ENCODE data around the gene AXIN2.

Gene AXIN2

DNA sequence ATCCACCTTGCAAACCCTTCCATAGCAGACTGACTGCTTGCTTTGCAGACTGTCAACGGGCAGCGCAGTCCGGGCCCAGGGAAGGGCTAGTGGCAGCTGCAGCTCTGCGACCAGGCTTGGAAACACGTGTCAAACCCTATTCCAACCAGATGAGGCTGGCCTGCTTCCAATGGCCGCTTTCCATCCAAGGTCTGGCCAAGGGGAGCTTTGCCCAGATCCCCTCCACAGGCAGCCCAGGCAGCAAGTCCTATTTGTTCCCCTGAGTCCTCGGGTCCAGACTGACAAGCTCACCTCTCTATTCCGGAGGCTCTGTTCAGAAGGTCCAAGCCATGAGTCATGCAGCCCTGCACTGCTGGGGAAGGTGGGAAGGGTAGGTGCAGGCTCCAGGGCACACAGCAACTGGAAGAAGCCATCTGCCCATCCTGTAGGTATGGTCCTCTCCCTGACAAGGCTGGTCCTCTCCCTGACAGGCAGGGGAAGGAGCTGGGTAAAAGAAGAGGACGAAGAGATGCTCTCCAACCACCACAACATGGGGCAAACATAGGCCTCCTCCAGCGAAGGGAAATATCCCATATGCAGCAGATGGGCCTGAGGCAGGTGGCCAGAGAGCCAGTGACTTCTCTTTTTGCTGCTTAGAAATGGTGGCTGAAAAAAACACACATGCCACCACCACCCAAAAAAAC is 22.6 kb upstream of the AXIN2 start:
- no peak for DNase-seq

DNA sequence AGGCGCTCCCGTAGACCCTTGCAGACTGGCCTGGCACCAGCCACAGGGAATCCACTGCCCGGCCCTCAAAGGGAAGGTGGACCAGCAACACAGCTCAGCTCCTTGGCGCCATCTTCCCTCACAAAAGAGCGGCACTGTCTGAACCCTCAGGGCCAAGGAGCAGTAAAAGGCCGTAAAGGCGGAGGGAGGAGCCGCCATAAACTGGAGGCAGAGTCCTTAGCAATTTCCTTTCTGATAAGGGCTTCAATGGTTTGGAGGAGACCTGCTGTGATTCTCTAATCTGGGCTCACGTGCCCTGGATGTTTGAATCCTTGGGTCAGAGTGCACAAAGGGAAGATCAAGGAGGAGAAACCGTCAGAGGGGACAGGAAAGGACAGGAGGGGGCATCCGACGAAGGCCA is 15.5 kb upstream of the AXIN2 start:
- no peak for DNase-seq

DNA sequence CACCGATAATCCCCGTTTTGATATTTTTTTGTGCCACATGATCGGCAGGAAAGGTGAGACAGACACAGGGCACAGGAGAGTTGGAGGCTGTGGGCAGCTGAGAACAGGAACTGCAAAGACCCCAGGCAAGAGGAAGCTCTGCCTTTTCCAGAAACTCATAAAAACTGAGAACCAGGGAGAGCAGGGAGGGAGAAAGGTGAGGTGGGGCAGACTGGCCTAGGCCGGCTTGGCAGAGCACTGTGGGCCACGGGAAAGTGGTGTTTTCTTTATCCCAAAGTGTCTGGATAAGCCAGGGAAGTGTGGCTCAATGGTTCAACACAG is 11.8 kb upstream of the AXIN2 start:
- DNase-seq = no peak

DNA sequence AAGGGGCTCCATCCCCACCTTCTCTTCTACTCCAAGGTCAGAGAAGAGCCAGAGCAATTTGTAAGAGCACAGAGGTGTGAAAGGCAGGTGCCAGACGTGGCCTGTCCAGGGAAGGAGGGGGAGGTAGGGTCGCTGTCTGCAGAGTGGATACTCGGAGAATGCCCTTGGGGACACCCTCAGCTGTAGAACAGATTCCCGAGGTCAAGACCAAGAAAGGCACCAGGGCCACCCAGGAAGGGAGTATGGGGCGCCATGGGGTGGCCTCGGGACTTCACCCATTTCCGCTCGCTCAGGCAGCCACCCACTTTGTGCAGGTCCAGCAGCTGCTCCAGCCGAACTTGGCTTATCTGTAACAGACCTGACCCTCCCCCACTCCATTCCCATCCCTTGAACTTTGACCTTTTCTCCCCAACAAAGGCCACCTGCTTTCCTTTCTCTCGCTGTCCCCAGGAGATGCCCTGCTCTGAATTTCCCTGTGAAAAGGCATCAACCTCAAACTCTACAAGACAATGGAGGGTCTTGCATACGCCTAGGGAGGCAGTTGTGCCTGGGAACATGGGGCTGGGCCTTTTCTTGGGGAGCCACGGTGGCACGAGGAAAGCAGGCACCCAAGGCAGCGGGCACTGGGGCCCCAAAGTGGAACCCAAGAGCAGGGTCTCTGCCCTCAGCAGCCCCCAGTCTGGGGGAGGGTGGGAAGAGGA is 11.3 kb upstream of the AXIN2 start:
- DNase-seq = no peak

DNA sequence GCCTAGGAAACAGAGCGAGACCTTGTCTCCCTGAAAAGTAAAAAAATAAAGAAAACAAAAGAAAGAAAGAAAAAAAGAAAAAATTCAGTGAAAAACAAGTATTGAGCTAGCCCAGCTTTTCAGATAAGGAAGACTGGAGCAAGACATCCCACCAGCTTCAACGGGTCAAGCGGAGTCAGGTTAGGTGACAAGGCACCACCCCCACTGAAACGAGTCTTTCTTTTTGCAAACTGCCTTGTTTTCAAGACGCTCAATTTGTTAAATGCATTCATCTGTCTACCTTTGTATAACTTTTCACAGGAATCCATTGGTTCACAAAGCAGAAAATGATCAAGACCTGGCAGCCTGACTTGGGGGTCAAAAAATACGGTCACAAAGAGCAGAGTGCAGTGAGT is 10.7 kb upstream of the AXIN2 start:
- no peak for DNase-seq

DNA sequence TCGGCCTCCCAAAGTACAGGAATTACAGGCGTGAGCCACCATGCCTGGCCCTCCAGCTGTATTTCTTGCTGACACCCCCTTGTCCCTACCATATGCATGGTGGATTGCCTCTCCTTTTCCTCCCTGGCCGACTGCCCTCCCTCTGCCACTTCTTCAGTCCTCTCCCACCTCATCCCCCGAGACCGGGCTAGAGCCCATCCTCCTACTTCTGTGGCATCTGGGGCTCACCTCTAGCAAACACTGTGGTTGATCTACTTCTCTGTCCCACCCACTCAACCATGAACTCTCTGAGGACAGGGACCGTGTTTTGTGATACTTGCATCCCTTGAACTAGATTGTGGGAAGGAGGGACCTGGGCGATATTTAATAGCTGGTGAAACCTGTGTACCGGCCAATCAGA is 7.5 kb upstream of the AXIN2 start:
- no peak for DNase-seq

DNA sequence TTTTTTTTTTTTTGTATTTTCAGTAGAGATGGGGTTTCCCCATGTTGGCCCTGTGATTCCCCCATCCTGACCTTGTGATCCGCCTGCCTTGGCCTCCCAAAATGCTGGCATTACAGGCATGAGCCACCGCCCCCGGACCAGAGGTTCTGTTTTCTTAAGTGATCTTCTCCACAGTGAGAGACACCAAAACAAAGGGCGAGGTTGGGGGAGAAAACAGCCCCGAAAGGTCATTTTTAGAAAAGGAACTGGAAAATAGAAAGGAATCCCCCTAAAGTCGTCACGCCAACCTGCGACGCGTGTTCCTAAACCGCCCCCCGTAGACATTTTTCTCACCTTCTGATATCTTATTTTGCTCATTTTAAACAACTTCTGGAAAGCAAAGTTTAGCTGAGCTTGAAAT is 6.1 kb upstream of the AXIN2 start:
- DNase-seq = no peak

DNA sequence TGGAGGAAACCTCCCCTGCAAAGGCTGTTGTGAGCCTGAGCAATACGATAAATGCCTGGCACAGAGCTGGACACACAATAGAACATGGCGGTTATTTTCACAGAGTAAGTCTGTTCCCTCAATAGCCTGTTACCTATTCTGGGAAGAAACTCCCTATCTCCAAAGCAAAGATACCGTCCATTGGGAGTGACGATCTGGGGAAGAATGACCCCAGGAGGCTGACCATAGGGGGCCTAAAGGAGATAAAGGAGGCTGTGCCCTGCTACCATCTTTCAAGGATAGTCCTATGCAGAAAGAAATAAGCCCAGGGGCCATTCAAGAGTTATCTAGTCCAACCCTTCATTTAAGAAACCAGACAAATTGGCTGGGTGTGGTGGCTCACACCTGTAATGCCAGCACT is 4.1 kb upstream of the AXIN2 start:
- DNase-seq = no peak

DNA sequence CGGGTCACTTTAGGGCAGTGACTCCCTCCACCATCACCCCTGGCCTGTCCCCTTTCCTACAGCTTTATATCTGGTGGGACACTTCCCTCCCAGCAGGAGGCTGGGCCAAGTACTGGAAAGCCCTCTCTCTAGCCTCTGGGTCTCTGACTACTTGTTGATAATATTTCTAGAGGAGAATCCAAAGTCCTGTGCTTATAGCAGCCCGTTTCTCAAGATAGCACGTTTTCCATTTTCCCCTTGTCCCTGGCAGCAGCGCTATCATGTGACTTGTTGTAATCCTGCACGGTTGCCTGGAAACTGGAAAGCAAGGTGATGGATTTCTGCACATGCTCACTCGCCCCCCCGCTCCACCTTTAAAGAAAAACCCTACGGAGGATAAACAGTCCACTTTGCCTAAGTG is 3.3 kb upstream of the AXIN2 start:
- DNase-seq = no peak

DNA sequence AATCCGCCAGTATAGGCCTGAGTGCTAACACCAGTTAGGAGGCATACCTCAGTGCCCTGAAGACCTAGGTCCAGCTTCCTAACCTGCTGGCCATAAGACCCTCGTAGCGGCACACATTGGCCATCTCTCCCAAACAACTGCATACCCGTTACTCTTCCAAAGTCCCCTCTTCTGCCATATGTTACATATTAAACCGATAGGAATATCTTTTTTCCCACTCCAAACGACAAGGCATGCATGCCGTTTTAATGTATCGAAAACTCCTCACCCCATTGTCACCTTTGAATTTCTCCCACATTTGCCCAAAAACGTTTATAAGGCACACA is 721 bp upstream of the AXIN2 start:
- DNase-seq = no peak

DNA sequence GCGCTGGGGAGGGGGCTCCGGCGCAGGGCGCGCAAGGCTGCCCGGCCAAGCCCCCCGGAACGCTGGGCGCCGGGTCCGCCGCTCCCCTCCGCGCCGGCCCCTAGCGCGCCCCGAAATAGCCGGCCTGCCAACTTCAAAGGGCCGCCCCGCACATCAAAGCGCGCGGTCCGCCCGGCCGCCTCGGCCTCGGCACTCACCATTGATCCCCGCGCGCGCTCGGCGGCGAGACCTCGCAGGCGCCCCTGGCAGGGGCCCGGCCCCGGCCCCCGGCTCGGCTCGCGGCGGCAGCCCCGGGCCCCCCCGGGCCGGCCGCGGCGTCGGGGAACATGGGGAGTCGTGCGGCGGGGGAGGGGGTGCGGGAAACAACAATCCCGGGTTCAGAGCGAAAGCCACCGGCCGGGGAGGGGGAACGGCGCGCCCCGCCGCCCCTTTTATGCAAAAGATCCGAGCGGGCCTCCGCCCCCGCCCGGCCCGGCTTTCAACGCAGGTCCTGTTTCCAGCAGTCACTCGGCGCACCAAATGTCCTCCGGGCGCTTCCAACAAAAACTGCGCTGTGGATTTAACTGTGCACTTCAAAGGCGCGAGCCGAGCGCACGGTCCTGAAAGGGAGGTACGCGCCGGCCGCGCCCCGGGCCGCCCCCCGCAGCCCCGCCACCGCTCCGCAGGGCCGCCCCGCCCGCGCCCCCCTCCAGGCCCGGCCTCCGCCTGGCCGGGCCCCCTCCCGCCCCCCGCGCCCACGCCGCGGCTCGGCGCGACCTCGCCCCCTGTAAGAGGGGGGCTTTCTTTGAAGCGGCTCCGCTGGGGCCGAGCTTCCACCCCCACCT is 608 bp downstream of the AXIN2 start:
- peak; percentile 90 for DNase-seq

DNA sequence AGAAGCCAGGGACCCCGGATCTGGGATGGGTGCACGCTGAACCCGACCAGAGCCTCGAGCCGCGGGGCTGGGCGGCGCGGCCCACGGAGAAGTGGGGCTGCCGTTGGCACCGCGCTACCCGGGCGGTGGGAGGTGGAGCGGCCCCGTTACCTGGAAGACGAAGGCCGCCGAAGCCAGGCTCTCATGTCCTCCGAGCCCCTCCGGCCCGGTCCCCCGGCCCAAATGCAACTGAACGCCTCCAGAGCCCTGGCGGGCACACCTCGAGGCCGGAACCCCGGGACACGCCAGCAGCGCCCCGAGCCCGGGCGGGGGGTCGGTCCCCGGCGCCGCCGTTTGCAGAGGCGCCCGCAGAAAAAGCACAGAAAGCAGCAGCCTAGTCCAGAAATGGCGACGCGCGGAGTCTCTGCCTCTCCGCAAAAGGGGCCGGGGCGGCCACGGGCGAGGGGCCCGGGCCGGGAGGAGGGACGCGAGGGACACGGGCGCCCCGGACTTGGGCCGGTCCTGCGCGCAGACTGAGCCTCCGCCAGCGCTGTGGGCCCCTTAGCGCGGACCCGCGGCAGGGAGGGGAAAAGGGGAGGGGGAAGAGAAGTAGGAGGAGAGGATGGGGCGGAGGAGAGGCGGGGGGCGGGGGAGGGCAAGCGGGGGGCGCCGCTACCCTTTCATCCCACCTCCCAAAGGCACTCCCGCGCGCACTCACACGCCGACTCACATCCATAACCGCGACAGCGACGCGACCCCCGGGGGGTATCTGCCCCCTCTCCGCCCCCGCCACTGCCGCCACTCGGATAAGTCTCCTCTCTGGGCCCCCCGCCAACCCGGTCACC is 1.4 kb downstream of the AXIN2 start:
- no peak for DNase-seq

DNA sequence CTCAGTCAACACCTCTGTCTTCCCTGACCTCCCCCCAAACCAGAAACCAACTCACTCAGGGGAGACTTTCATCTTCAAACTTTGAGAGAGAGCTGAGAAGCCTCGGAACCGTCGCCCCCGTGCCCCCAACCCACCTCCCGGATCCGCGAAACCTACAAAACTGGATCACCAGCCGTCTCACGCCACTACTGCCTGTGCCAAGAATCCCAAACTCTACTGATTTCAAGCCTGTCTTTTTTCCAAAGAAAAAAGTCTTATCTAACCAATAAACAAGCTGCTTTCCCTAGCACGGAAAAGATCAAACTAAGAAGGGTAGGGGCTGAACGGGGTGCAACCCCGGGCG is 2.0 kb downstream of the AXIN2 start:
- no peak for DNase-seq

DNA sequence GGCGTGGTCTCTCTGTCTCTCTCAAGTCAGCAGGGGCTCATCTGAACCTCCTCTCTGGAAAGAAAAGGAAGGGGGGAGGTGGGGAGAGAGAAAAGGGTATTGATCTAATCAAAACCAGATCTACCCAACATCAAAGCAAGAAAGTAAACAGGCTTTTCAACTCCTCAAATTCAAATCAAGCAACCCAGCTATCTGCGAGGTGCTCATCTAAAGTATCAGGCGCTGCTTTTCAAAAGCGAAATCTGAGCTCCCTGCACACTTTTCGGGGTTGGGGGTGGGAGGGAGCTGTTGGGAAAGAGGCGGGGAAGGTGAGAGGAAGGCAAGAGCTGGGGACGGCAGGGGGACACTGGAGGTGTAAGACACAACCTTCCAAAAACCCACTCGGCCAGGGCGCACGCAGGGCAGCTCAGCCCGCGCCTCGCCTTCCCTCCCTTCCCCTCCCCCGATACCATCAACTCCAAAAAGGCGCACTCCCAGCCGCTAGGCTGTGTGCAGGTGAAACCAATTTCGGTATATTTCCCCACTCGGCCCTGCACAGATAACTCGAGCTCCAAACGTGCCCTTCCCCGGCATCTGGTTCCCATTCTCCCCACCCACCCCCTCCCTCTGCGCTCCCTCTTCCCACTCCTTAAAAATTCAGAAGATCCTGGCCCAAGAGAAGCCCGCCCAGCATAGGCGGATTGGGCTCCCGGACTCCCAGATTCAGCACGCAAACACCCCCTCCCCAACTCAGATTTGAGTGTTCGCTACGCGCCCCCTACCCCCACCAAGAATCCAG is 2.6 kb downstream of the AXIN2 start:
- no peak for DNase-seq

DNA sequence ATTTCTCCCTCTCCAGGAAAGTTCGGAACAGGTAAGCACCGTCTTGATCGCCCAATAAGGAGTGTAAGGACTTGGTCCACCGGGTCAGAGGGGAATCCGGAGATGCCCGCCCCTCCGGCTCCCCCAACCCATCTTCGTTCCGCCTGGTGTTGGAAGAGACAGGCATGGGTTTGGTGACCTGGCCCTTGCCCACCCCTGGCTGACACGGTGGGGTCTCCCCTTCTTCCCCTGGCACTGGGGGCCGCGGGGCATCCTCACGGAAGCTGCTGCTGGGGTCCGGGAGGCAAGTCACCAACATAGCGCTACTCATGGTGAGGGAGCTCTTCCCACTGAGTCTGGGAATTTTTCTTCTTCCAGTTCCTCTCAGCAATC is 3.2 kb downstream of the AXIN2 start:
- DNase-seq = no peak

DNA sequence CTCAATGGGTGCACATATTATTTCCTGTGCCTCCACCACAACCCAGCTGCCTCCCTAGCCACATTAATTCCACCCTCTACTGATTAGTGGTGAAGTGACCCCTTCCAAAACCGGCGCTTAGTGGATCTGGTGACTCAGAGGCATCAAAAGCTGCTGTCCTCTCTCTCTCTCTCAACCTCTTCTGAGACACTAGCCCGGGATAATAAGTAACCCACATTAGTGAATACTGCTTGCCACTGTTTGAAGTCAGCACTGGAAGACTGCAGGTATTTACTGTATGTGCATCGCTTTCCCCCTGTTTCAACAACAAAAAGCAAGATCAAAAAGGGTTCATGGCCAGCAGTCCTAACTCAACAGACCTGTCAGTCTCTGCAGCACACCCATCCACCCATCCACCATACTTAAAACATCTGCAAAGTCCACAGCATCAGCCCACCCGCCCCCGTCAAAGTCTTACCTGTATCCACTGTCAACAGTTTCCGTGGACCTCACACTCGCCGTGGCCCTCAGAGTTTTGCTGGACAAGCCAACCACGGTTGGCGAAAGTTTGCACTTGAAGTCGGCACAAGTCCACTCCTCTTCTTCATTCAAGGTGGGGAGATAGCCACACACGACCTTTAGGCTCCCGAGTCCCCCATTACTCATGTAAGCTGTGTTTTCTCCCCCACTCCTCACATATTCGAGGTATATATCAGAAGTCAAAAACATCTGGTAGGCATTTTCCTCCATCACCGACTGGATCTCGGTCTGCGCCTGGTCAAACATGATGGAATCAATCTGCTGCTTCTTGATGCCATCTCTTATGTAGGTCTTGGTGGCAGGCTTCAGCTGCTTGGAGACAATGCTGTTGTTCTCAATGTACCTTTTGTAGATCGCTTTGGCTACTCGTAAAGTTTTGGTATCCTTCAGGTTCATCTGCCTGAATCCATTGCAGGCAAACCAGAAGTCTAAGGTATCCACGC is 3.8 kb downstream of the AXIN2 start:
- DNase-seq = peak; percentile 81

DNA sequence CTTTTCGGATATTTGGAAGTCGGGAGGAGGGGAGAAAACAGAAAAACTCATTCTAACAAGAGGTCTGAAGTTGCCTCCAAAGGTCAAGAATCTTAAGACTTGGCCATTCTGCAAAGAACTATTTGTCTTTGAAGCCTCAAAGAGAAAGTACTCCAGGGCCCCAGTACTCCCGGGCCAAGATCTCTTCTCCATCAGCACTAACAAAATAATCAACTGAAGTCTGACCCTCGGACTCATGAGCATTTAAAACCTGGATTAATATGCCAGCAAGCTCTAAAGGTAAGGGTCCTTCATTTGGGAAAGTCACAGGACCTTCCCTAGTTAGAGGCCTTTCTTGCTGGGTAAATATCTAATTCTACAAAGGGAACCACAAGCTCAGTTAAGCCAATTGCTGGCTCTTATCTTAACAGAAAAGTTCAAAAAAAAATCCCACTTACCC is 4.5 kb downstream of the AXIN2 start:
- DNase-seq = no peak

DNA sequence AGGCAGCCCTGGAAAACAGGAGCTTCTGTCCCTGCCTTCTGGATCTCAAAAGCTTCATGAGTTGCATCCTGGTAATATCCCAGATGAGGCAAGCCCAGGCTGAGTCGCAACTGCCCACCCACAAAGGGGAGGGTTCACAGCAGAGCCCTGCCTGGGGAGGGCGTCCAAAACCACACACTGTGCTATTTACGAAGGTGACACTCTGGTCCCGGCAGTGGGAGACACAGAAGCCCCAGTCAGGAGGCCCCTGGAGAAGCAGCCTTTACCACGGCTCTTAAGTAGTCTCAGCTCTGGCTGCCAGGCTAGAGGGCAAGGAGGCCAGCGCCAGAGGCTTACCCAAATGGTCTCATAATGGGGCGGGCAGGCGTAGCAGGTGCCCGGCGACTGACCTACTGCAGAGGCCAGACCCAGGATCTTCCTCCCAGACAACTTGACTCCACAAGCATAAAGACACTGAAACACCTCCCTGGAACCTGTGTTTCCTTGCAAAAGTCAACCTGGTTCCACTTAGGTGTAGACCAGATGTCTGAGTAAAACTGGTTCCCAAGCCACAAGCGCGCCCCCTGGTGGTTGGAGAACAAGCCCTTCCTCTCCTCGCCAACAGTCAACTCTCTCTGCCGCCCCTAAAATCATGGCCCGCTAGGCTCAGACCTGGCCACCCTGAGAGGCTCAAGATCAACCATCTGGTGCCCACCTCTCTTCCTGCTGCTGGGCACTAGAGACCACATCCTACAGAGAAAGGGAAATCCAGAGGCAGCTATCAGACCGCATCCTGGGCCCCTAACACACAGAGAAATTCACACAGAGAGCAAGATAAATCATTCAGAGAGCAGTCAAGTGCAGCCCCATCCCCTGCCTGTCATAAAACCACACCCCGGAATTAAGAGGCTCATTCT is 5.2 kb downstream of the AXIN2 start:
- DNase-seq = peak; percentile 74

DNA sequence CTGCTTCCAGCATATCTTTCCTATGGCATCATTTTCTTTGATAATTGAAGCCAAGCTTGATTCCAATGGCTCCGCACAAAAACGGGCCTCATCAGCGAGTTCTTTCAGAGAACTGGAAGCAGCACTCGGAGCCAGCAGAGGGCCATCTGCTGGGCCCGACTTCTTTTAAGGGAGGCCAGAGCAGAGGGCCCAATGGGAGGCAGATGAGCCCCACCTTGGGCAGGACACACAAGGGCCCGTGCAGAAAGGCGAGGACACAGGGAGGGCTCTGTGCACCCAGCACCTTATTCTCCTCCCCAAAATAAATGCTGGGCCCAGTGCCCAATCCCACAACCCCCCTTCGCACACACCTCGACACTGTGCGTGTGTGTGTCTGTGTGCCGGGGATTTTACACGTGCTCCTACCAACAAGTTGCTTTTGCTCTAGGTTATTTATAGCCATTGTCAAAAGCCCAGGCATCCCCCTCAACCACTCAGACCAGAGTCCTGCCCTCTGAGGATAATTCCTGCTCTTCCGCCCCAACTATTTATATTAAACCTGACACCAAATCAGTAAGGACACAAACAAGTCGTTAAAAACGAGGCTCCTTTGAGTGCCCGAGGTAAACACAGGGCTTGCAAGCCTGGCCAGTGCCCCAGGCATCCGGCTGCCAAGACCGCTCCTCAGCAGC is 6.8 kb downstream of the AXIN2 start:
- DNase-seq = peak; percentile 73

Measured in fibroblast of skin of right biceps (primary cell).